Measurements from ENCODE around the gene USH2A.

Gene USH2A

DNA sequence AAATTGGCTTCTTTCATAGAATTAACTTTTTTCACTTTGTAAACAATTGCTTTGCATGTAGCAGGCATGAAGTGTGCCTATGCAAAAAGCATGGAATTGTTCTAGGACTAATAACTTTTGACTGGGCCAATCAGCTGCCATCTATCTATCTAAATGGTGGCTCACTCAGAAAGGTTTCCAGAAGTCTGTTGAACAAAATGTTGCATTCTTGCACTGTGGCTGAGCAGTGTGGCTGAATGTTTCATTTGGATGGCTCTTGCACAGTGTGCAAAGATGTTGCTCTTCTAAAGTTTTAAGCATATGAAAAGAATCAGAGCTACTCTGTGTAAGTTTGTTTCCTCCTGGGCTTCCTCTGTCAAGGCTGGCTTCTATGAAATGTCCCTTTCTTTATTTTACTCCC is 642.6 kb downstream of the USH2A start:
- no peak for DNase-seq (ENCODE audit: low read depth in 3 of 3)

DNA sequence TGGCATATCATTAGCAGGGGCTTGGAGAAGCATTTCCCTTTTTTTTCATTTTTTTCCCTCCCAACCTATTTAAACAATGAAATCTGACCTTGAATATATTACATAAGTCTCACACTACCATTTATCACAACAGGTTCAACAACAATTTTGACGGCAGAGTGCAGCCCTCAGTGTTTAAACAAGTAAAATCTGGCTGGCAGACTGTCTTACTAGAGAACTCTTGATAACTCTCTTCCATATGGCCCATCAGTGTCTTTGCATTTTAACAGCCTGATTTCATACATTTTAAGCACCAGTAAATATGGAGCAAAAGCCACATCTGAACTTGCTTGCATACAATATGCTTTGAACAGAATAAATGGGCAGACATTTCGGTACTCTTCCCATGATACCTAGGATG is 643.1 kb downstream of the USH2A start:
- no peak for DNase-seq (ENCODE audit: low read depth in 3 of 3)

DNA sequence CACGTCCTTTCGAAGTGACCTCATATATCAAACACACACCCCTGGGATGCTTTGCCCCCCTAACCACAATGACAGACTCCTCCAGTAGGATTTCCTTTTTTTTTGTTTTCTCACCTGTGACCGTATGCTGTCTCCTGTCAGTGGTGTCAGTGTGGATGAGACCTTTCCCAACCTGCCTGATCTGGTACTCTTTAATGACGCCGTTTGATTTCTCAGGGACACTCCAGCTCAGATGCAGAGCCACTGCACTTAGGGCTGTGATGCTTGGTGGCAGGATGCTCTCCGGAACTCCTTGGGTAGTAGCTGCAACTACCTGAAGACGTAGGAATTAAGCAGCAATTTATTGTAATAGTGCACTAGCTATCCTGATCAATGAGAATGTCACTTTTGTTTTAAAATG is 643.5 kb downstream of the USH2A start:
- DNase-seq (ENCODE audit: low read depth in 3 of 3) = no peak

DNA sequence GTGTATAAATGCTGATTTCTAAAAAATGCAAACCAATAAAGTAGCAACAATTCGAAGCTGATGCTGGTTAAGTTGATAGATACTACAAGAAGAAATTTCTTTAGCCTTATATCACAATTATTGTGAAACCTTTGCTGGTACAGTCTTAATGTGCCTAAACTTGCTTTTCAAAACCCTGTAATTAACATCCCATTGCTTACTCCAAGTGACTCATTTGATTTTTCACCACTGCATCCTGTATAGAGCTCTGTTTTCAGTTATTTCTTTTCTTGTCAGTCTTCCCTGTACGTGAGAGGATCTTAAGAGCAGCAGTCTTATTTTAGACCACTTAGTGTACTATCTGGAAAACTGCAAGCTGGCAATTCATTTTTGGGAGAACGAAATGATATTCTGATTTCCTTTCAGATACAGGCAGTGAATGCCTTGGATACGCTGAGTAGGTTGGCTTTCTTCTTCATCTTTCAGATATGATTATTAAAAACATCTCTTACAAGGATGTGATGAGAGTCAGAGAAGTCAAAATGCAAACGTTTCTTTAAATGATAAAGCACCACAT is 645.8 kb downstream of the USH2A start:
- DNase-seq (ENCODE audit: low read depth in 3 of 3) = no peak

DNA sequence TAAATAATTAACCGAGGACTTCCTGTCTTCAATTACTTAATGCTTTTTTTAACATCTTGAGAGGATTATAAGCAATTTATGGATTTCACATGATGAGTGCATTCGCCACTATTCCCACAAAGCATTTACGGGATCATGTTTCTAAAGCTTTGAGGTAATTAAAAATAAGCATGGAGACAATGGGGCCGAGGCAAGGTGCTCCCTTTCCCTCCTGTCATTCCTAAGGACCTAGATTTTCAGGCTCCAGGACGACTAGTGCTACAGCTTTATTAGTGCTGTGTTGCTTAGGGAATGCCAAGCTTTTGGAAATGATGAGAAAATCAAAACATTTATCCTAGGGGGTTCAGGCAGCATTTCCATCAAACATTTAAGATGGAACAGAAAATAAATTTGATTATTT is 646.9 kb downstream of the USH2A start:
- no peak for DNase-seq (ENCODE audit: low read depth in 3 of 3)

DNA sequence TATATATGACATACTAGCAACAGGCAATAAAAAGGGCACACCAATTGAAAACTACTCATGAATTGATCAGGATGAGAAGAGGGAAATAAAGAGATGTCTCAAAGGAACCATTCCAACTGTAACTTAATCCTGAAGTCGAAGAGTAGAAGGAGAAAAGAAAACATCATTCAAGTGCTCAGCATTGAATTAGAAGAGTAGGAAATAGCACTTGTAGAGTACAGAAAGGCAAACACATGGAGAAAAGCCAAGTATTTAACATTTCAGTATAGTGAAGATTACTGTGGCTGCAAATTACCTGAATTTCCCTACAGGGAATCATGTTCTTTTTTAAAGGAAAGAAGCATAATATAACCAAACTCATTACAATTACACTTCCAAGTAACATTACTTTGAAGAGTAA is 651.1 kb downstream of the USH2A start:
- DNase-seq (ENCODE audit: low read depth in 3 of 3) = no peak

DNA sequence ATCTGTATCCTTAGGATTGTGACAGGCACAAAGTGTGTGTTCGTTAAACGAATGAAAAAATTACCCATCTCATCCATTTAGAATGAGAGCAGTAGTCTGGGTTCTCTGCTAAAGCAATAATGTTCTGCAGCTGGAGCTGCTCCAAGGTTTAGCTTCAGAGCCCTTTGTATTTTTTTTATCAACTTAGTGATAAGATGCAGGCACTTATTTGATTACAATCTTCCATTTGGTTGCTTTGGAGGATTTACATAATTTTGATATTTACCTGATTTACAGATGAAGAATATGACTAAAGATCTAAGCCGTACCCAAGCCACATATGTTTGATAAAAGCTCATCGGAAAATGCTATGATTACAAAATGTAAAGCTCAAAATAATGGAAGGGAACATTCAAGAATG is 654.9 kb downstream of the USH2A start:
- no peak for DNase-seq (ENCODE audit: low read depth in 3 of 3)

DNA sequence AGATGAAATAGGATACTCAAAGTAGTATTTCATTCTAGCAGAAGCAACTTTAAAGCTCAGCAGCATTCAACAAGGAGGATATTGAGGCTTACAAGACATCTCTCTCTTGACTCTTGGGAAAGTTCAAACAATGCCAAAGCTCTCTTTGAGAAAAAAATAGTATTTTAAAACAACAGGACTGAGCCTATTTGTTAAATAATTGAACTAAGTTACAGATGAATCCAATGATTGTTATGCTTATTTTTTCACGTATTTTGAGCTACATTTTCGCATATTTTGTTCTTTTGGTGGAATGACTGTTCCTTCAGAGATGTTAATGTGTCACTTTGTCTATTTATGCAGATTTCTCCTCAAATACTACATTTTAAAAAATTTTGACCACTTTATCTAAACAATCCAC is 655.5 kb downstream of the USH2A start:
- no peak for DNase-seq (ENCODE audit: low read depth in 3 of 3)

DNA sequence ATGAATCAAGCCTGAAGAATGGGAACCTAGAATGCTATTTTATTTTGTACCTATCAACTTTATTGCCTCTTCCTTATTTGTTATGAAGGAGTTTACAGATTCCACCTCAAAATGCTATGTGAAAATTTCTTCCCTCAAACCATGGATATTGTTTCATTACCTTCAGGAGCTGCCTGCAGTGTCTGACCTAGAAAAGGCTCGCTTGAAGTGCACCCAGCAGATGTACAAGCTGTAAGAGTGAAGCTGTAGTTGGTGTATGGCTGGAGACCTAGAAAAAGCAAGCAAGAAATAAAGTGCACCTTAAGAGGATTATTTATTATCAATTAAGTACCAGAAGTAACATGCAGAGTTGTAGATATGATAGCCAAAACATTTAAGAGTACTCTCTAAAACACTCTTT is 656.7 kb downstream of the USH2A start:
- DNase-seq (ENCODE audit: low read depth in 3 of 3) = no peak

DNA sequence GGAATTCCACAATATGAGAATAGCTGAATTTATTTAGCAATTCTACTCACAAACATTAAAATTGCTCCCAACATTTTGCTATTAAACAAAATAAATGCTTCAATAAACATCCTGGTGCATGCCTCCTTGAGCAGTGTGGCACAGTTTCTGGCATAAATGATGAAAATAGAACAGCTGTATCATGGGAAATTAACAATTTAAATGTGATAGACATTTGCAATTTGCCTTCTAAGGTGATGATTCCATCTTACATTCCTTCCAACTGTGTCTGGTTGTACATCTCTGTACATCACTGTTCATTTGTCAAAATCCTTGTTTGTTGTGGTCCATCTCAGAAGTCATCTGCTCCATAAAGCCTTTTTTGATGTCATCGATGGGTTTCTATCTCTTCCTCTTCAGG is 657.4 kb downstream of the USH2A start:
- no peak for DNase-seq (ENCODE audit: low read depth in 3 of 3)

DNA sequence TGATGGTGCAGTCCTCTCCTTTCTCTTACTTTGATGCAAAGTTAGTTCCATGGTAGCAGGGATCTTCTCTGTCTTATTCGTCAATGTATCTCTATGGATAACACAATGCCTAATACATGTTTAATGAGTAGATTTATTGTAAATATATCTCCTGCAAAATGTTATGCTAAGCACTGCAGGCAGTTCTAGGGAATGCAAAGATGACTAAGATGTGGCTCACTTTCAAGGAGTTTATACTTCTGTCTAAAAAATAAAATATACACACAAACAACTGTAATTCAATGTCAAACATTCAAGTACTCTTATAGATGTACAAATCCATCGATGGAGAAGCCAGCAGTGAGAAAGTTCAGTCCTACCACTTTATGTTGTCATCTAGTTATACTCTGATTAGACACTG is 661.8 kb downstream of the USH2A start:
- no peak for DNase-seq (ENCODE audit: low read depth in 3 of 3)

DNA sequence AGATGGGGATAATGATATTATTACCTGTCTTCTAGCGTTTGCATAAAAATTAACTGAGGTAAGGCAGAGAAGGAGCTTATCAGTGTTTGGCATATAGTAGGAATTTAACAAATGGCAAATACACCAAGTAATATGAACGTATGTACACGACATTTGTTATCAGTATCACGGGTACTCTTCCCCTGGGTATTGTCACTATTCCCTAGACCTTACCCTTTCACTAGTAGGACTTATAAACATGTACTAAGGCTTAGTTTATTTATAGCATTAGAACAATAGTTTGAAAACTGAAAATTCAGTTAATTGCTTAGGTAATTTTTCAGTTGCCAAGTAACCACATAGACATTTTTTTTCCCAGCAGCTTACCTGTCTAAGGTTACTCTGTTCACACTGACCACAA is 669.1 kb downstream of the USH2A start:
- no peak for DNase-seq (ENCODE audit: low read depth in 3 of 3)

DNA sequence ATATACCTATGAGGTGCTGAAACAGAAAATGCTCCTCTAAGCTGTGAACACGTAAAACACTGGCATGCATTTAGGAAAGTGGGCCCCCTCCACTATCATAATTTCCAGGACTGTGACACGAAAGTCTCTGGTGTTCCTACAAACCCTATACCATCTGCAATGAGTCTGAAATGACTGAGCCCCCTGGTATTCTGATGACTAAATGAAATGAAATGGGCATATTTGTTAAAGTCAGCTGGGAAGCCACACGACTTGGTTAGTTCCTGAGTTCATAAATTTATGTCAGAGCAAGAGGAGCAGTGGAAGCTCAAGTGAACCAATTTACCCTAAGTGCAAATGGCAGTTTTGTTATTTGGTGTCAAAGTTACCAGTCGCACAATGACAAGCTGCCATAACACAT is 673.8 kb downstream of the USH2A start:
- no peak for DNase-seq (ENCODE audit: low read depth in 3 of 3)

DNA sequence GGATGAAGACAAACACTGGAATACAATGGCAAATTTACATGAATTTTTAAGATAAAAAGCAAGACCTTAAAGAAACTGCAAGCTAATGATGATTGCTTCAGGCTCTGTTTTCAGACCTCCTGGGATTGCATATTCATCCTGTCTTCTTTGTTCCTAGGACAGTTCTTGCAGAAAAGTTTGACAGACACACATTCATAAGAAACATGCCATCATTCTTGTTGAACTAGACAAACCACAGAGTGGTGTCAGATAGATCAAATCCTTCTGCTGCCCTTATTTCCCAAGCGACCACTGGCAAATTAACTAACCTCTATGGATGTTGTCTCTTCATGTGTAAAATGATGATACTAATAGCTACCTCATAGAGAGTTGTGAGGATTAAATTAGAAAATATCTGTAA is 674.8 kb downstream of the USH2A start:
- no peak for DNase-seq (ENCODE audit: low read depth in 3 of 3)

DNA sequence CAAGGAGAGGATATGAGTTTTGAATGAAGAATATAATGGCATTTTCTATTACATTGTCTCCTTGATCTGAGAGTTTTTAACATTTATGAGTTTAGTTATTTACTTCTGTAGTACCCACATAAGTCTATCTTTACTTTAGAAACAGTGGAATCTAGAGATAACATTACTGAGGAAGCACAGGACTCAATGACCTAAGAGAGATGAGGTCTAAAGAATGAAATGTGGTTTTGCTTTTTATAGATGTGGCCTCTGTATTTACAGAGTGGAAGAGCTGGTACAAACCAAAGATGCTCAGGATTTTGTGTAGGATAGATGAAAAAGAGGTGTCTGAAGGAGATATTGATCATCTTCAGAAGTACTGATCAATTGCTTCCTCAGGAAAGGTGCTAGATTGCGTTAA is 678.8 kb downstream of the USH2A start:
- DNase-seq (ENCODE audit: low read depth in 3 of 3) = no peak

DNA sequence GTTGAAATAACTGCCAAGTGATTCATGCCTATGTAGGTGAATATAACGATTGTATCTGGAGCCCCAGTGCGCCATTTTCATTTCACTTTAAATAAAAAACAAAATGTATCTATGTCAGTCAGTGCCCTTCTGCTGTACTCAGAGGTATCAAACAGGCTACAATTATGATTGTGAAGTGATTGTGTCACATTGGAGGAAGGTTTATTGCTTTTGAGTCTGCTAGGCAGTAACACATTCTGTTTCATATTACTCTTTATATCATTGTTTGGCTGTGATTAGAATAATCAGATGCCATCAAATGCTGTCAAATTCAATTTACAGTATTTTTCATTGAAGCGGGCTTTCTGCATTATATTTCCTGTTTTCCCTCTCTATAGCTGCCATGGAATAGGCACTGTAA is 684.2 kb downstream of the USH2A start:
- no peak for DNase-seq (ENCODE audit: low read depth in 3 of 3)

DNA sequence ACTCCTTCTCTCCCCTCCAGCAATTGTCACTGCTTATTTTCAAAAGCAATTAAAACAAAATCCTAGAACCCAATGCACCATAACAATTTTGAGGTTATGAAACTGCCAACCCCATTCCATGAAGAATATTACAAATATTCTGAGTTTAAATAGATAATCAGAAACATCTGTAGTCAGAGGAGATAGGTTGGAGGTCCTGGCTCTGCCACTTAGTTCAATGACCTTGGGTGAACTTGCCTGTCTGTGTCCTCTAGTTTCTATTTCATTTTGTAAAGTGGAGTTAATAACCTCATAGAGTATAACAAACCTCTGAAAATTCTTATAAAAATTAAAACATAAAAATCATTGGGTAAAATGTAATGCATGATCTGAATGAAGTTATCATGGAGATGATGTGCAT is 691.5 kb downstream of the USH2A start:
- no peak for DNase-seq (ENCODE audit: low read depth in 3 of 3)

DNA sequence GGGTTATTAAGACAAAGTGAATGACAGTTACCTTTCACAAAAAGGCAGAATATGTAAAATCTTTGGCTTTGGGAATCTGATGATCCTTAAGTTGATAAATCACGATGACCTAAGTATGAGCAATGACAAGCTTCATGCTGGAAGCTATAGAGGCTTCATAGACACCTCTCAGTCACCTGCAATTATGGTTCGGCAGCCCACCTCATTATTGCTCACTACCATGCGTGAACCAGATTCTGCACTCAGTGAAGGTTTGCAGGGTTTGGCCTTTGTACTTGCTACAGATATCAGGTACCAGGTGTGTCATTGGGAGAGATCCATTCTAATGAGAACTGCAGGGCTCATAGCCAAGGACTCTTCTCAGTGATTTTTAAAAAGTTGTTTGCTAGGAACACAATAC is 692.6 kb downstream of the USH2A start:
- DNase-seq (ENCODE audit: low read depth in 3 of 3) = no peak

DNA sequence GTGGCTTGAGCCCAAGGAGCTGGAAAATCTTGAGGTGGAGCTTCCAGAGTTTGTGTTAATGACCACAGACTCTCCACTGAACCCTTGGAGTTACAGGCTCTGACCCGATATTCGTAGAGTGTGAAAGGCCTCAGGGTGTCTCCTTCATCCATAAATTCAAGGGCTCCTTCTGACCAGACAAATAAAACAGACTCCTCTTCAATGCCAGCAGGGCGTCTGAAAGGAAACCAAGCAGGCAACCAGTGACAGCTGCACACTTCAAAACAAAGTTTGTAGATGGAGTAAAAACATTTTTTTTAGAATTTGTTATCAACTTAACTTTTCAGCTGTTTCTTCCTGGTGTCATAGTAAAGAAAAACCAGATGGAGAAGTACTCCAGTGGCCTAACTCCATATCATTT is 695.1 kb downstream of the USH2A start:
- DNase-seq (ENCODE audit: low read depth in 3 of 3) = no peak

DNA sequence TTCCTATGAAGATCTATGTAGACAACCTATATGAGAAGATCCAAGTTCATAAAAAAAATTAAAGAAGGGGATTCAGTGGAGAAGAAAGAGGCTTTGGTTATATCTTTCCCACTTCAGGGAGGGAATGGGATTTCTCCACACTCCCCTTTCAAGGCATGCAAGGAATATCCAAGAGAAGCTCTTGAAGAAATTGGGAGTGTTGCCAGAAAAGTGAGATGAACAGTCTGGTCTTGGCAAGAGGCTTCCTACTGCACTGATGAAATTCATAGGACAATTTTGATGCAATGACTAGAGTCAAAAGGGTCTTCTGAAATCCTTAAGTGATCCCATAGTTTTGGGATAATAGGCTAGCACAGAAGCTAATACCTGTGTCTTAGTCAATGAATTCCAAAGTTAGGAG is 703.1 kb downstream of the USH2A start:
- no peak for DNase-seq (ENCODE audit: low read depth in 3 of 3)

DNA sequence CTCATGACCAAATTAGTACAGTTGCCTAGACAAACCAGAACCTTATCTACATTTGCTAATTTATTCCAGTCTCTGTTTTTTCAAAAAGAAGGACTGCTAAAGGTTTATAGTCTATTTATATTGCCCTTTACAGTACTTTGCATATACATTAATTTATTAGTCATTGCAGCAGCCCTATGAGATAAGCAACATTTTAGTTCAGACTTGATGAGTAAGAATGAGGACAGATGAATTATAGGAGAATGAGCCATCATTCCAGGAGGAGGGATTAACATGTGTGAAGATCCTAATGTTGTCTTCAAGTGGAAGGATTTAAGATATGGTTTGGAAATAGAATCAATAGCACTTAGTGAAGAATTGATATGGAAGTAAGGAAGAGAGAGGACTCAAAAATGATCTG is 703.7 kb downstream of the USH2A start:
- no peak for DNase-seq (ENCODE audit: low read depth in 3 of 3)

DNA sequence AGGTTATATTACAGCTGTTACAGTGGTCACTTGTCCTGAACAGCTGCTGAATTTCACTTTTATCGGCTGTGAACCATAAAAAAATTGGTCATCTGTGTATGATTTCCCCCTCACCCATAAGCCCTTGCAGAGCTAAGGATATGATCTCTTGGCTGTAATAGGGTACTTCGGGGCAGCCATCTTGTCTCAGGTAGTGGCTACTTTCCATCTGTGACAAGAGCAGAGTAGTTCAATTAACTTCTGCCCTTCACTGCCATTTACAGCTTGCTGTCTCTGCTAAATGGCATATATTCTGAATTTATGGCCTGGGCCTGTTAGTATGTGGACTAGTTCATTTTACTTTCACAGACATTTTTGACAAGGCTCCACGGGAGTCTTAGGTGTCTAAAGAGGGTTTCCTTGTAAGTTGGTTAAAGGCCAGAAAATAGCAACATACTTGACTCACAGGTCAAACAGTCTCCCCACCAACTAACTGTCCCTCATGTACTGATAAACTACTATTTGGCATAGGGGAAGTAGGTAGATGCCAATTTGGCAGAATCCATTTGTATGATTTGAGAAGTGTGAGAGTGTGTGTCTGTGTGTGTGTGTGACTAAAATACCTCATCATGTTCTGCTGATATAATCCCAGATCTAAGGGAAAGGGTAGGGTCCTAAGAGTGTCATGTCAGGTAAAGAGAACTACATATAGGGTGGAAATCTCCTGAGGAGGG is 704.5 kb downstream of the USH2A start:
- no peak for DNase-seq (ENCODE audit: low read depth in 3 of 3)

DNA sequence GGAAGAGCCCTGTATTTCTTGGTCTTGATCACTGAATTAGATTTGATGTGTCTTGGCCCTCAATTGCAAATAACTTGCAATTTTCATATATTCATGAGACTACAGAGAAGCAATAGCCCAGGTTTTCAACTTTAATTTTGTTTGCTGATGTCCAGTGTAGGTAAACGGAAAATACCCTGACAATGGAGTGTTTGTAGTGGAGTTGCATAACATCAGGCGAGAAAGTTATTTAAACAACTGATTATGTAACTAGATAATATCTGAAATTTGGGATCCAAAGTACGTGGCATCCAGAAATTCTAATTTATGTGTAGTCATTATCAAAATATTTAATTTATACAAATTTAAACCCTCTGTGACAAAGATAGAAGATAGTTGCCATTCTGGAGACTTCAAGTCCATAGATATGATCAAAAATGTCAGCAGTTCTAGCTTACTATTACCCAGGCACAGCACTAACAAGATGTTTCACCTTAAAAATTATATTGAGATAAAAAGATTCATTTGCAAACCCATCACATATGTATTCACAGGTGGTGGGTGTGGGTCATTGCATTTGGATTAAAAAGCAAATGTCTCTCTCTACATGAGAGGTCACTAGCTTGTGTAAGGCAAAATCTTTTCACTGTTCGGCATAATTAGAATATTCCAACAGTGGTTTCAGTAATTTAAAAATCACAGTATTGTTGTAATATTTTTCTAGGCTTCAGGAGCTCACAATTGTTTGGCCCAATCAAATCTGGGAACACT is 705.4 kb downstream of the USH2A start:
- no peak for DNase-seq (ENCODE audit: low read depth in 3 of 3)

DNA sequence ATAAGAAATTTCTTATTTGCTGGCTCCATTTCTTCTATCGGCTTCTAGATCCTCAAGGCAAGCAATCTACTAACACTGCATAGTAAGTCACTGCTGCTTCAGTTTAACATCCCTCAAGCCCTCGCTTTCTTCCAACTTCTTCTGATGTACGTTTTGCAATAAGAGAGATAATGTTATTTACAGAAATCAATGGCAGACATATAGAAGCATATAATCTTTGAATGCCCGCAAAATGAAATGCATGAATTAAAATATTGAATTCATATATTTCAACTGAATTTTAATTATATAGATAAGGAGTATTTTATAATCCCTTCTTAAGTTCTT is 712.4 kb downstream of the USH2A start:
- DNase-seq (ENCODE audit: low read depth in 3 of 3) = no peak
